HepG2 (cell line): ENCODE results near the gene SPAG4. TPM values are rescaled to one million over a fixed set of nuclear protein-coding genes. Genes with fewer than 3 reads are reported as not detected.
A peak's percentile ranks its signal among the peaks of the same experiment; 100 is the strongest.

Source experiments
- ATAC-seq: fragments of 200-7000 bp; cut with Tn5 transposase; 3 replicates; pipeline ENCODE4 v1.9.1; 2020; ENCODE audit warnings: mild to moderate bottlenecking, moderate library complexity
- BruUV-seq: library from RNA; stranded (reverse); fragments of 400-500 nt; replicated peaks from 2 replicates; lab custom pipeline; 2021; lab: Mats Ljungman, UMichigan
- CTCF ChIA-PET: fragments of 300-600 bp; formaldehyde crosslinking; extraction: SDS; loops from one replicate; lab custom pipeline; 2021; ENCODE audit warnings: low total read pairs, inconsistent platforms, low intra/inter-chr PET ratio; lab: Yijun Ruan, JAX
- POLR2A ChIA-PET: fragments of 350-600 bp; sonication (Branson Sonifier 250); formaldehyde crosslinking; loops from one replicate; lab custom pipeline; 2020; ENCODE audit warnings: antibody characterized with exemption, inconsistent platforms; lab: Yijun Ruan, JAX
- DNase-seq: peaks from one replicate; pipeline ENCODE4 v3.0.0-alpha.2; 2015; ENCODE audit warnings: low spot score
- FAIRE-seq: peaks from 3 replicates; lab custom pipeline; 2011; peaks lifted over from hg19 to GRCh38; lab: Jason Lieb, UNC
- H2AFZ ChIP-seq: one replicate; pipeline ENCODE4 v1.6.1; 2011; ENCODE audit warnings: low read length, inconsistent platforms
- H3K27ac ChIP-seq: fragments of 300-600 bp; 3 replicates; pipeline ENCODE4 v1.8.0; 2011; ENCODE audit warnings: mixed run types, mild to moderate bottlenecking, mixed read lengths, low read length, inconsistent platforms; ENCODE audit not compliant: insufficient read depth; ENCODE audit errors: extremely low read length
- H3K27me3 ChIP-seq, 2 experiments: fragments of 200-600 bp in 1 of 2; 2 replicates in 1 of 2; 3 replicates in 1 of 2; pipeline versions ENCODE4 v1.6.0 to v1.8.0; 2011; ENCODE audit warnings: low read length in 2 of 2, mild to moderate bottlenecking in 2 of 2, moderate library complexity in 2 of 2, inconsistent platforms in 1 of 2; ENCODE audit not compliant: insufficient read depth in 2 of 2, control insufficient read depth in 1 of 2
- H3K36me3 ChIP-seq, 2 experiments: fragments of 200-600 bp in 1 of 2; replicated peaks in 1 of 2; 2 replicates in 1 of 2; 3 replicates in 1 of 2; pipeline versions ENCODE4 v1.5.1 to v1.8.0; 2011; ENCODE audit warnings: low read length in 2 of 2, inconsistent platforms in 1 of 2; ENCODE audit not compliant: insufficient read depth in 2 of 2, control insufficient read depth in 1 of 2
- H3K4me1 ChIP-seq: 2 replicates; pipeline ENCODE4 v1.5.1; 2012; ENCODE audit warnings: low read length, inconsistent platforms; ENCODE audit not compliant: insufficient read depth
- H3K4me2 ChIP-seq: 2 replicates; pipeline ENCODE4 v1.6.0; 2011; ENCODE audit warnings: low read depth, low read length, inconsistent platforms
- H3K4me3 ChIP-seq, 3 experiments: fragments of 200-600 bp in 1 of 3; sonication (generic), shearing (Covaris generic) in 1 of 3; replicated peaks in 1 of 3; 2 replicates each; pipeline ENCODE4 v1.5.1; 2011 to 2016; ENCODE audit warnings: low read length in 3 of 3, inconsistent platforms in 2 of 3, low read depth in 2 of 3, mild to moderate bottlenecking in 2 of 3, control low read depth in 1 of 3, mixed read lengths in 1 of 3; ENCODE audit not compliant: insufficient read depth in 1 of 3
- H3K79me2 ChIP-seq: one replicate; pipeline ENCODE4 v1.6.1; 2011; ENCODE audit warnings: low read length, inconsistent platforms; ENCODE audit not compliant: insufficient read depth
- H3K9ac ChIP-seq: 2 replicates; pipeline ENCODE4 v1.6.0; 2011; ENCODE audit warnings: mild to moderate bottlenecking, low read depth, low read length, inconsistent platforms; ENCODE audit not compliant: insufficient read depth
- H3K9me3 ChIP-seq: 2 replicates; pipeline ENCODE4 v1.5.1; 2012; ENCODE audit warnings: mild to moderate bottlenecking, low read length
- H4K20me1 ChIP-seq: 2 replicates; pipeline ENCODE4 v1.6.0; 2011; ENCODE audit warnings: inconsistent platforms, mild to moderate bottlenecking, low read length, moderate library complexity; ENCODE audit not compliant: insufficient read depth
- CBX2 ChIP-seq, 2 experiments: fragments of 200-600 bp in 1 of 2; sonication (generic); formaldehyde crosslinking in 1 of 2; IDR thresholded peaks; 2 replicates each; pipeline versions ENCODE4 v1.7.0 to v1.8.1; 2018 to 2022; ENCODE audit warnings: low read depth in 2 of 2, low read length in 1 of 2, mild to moderate bottlenecking in 1 of 2, missing genetic modification reagents in 1 of 2
- CHD4 ChIP-seq: fragments of 200-600 bp; sonication (generic); IDR thresholded peaks from 2 replicates; pipeline ENCODE4 v1.7.0; 2017; ENCODE audit warnings: mild to moderate bottlenecking, low read length, borderline replicate concordance
- MAF1 ChIP-seq: sonication (generic); formaldehyde crosslinking; IDR thresholded peaks from 2 replicates; pipeline ENCODE4 v1.5.0; 2020; ENCODE audit warnings: missing genetic modification reagents, borderline replicate concordance
- ONECUT2 ChIP-seq: sonication (generic); formaldehyde crosslinking; IDR thresholded peaks from 2 replicates; pipeline ENCODE4 v1.4.0; 2020; ENCODE audit warnings: missing genetic modification reagents
- RBM22 ChIP-seq: fragments of 200-400 bp; formaldehyde crosslinking; optimal IDR thresholded peaks from 2 replicates; pipeline ENCODE3; 2017; ENCODE audit warnings: mild to moderate bottlenecking, low read length, moderate library complexity
- SIN3A ChIP-seq: IDR thresholded peaks from 2 replicates; pipeline ENCODE4 v1.6.1; 2011; ENCODE audit warnings: low read depth, mild to moderate bottlenecking, control low read depth, low read length, borderline replicate concordance
- STAT5B ChIP-seq: sonication (generic); formaldehyde crosslinking; IDR thresholded peaks from 2 replicates; pipeline ENCODE4 v1.4.0; 2020; ENCODE audit warnings: missing genetic modification reagents
- THAP8 ChIP-seq: sonication (generic); formaldehyde crosslinking; IDR thresholded peaks from 2 replicates; pipeline ENCODE4 v1.5.1; 2020; ENCODE audit warnings: missing genetic modification reagents, mild to moderate bottlenecking, borderline replicate concordance
- WGBS: methylation state at CpG from one replicate; pipeline ENCODE4 v1.1.6; 2017; ENCODE audit warnings: low lambda C conversion rate; 5-methylcytosine and 5-hydroxymethylcytosine counted together
- in situ Hi-C: cut with HindIII; loops from 2 replicates; pipeline ENCODE4 v1.10.0; 2017; ENCODE audit warnings: low pct_unique_long_range_greater_than_20kb; ENCODE audit not compliant: extremely low pct_ligation_motif_present
- intact Hi-C: fragments of 100-400 bp; cut with micrococcal nuclease; formaldehyde crosslinking; loops from one replicate; pipeline ENCODE4 v1.10.0; 2022; ENCODE audit not compliant: unreplicated experiment
- polyA plus RNA-seq, 8 experiments: library from polyadenylated mRNA; depleted of rRNA in 3 of 8; stranded (reverse) in 7 of 8; unstranded in 1 of 8; fragments of >200 nt; fragmentation: Illumina TruSeq in 4 of 8; extraction: Trizol in 4 of 8; gene quantifications; 2 replicates each; pipeline versions ENCODE4 v1.2.1 to v1.2.3, GENCODE V29; 2011 to 2016; ENCODE audit warnings: low read depth in 4 of 8, missing spikeins in 1 of 8, mixed read lengths in 1 of 8; ENCODE audit not compliant: insufficient read depth in 1 of 8
- total RNA-seq, 5 experiments: library from RNA; depleted of rRNA; stranded (reverse); fragments of >200 nt; fragmentation: Illumina TruSeq; extraction: Trizol; gene quantifications; 2 replicates each; pipeline ENCODE4 v1.2.3, GENCODE V29; 2016; ENCODE audit warnings: low read depth in 1 of 5

Gene SPAG4
- total and polyA plus RNA-seq, 2 of the 13 experiments (the other 11 are each of a cell fraction or from before 2014, with no cell fraction given): 5.8 to 137 TPM

GRCh38 chr20:35644806-35645205 lies 29.2 kb downstream of the SPAG4 start:
- Histone ChIP-seq H3K36me3 (no peaks in the 10 kb centered on the region; a peak in 1 of 5 replicates), H3K4me1 (no peaks in the 10 kb centered on the region), H3K79me2 (peaks cover 96% of the 10 kb centered on the region), H3K4me3 (no peak overlapping the region), H3K27me3 (no peaks in the 10 kb centered on the region), H3K4me2 (no peak overlapping the region), H3K9ac (no peak overlapping the region), H2AFZ (no peak overlapping the region), H3K27ac (no peak overlapping the region)
- no peak for FAIRE-seq
- in situ Hi-C loops: no loop called here
- no TSS peak for BruUV-seq
- 94% methylated on average over 2 of the region's 2 CpGs for WGBS
- CTCF ChIA-PET: no interaction called here
- TF ChIP-seq SIN3A (no peak), STAT5B (no peak), CBX2 (IDR thresholded peaks at IDR 0.05; ENCODE audit: low read depth, low read length) (no peak), CBX2 (CRISPR knock-in tag; IDR thresholded peaks at IDR 0.05; ENCODE audit: low read depth) (no peak), ONECUT2 (no peak)
- TF ChIP-seq, all 625 proteins: peak for 0
- DNase-seq (no peak), ATAC-seq (peak; percentile 9; the same call in 1 of the 3 replicates)
- Histone ChIP-seq H4K20me1 (peaks cover 52% of the 10 kb centered on the region), H3K9me3 (peaks cover 6% of the 10 kb centered on the region; the same call in 1 of the 2 replicates)
- POLR2A ChIA-PET: interaction anchor here (1.6 to 1.8 kb wide), 2 partner anchors 19 to 29 kb away, joined by 4 to 5 read pairs; partner anchors contain the start of gene SPAG4
- intact Hi-C loops: no loop called here

DNA sequence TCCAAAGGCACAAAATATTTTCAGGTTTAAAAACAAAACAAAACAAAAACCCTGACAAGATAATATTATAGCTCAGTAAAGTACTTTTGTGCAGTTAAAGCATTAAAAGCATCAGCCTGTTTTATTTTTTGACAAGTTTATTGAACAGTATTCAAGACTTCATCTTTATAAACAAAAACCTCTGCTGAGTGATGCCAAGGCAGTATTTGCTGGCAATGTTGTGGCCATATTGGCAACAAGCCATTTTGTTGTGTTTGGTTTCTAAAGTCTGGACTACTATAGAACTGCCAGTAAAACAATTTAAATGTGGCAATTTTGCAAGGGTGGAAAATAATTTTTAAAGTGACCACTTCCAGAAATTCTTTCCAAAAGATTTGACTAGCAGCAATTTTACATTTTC lies 33.2 kb downstream of the SPAG4 start:
- no peaks in the 10 kb centered on the region for H3K27me3 ChIP-seq
- peaks cover 64% of the 10 kb centered on the region for H4K20me1 ChIP-seq
- H3K79me2 ChIP-seq: peaks cover 97% of the 10 kb centered on the region
- TF ChIP-seq THAP8: no peak
- peak; percentile 11 for TF ChIP-seq RBM22
- no peak for TF ChIP-seq CHD4
- no peak for TF ChIP-seq MAF1 (CRISPR knock-in tag)
- H3K4me2 ChIP-seq: no peak overlapping the region
- FAIRE-seq (no peak), DNase-seq (no peak), ATAC-seq (no peak)
- no peak overlapping the region for H3K4me3 ChIP-seq
- in situ Hi-C loops: no loop called here
- POLR2A ChIA-PET: interaction anchor here (1.4 to 1.5 kb wide), 2 partner anchors 33 to 174 kb away, joined by 3 read pairs; no protein-coding TSS in a partner anchor
- peaks cover 6% of the 10 kb centered on the region; the same call in 1 of the 2 replicates for H3K4me1 ChIP-seq
- CTCF ChIA-PET: no interaction called here
- no peak overlapping the region for H3K27ac ChIP-seq
- peaks cover 6% of the 10 kb centered on the region; the same call in 1 of the 2 replicates for H3K9me3 ChIP-seq
- intact Hi-C loops: no loop called here
- peaks cover 14 to 29% of the 10 kb centered on the region in 2 experiments for H3K36me3 ChIP-seq
- H3K9ac ChIP-seq: no peak overlapping the region
- H2AFZ ChIP-seq: no peak overlapping the region
- no TSS peak for BruUV-seq
